HG03342 (cell line): ENCODE results near the gene RARA.
"Not testable (repeated sequence)": the region's sequence is repeated elsewhere in the genome, so short reads cannot be mapped to it uniquely, and the experiment has no call there.

Experiments
- ATAC-seq: cut with Tn5 transposase; IDR thresholded peaks from one replicate; pipeline ENCODE4 v1.9.1; 2021; ENCODE audit warnings: mild to moderate bottlenecking, moderate library complexity; ENCODE audit not compliant: unreplicated experiment

The RARA gene

GRCh38 chr17:40297511-40297910 is 11.5 kb upstream of the RARA start:
- ATAC-seq = no peak

GRCh38 chr17:40298726-40299125 is 10.3 kb upstream of the RARA start:
- no peak for ATAC-seq

- ATAC-seq = not testable (repeated sequence)
Observed at GRCh38 chr17:40299159-40299757, 9.7 kb upstream of the RARA start.

- ATAC-seq = no peak
Observed at GRCh38 chr17:40301315-40301714, 7.7 kb upstream of the RARA start.

GRCh38 chr17:40303009-40303657 is 5.8 kb upstream of the RARA start:
- no peak for ATAC-seq

- no peak for ATAC-seq
Observed at GRCh38 chr17:40303708-40304551, 5.0 kb upstream of the RARA start.

- not testable (repeated sequence) for ATAC-seq
Observed at GRCh38 chr17:40304552-40304863, 4.5 kb upstream of the RARA start.

- not testable (repeated sequence) for ATAC-seq
Observed at GRCh38 chr17:40304866-40305265, 4.1 kb upstream of the RARA start.

- ATAC-seq = no peak
Observed at GRCh38 chr17:40306395-40306794, 2.6 kb upstream of the RARA start.

- no peak for ATAC-seq
Observed at GRCh38 chr17:40307001-40307730, 1.8 kb upstream of the RARA start.

GRCh38 chr17:40307740-40308239 is 1.2 kb upstream of the RARA start:
- ATAC-seq = no peak

GRCh38 chr17:40309949-40310510 is 1.1 kb downstream of the RARA start:
- ATAC-seq = no peak

- no peak for ATAC-seq
Observed at GRCh38 chr17:40310882-40311391, 2.0 kb downstream of the RARA start.

GRCh38 chr17:40311575-40311974 is 2.6 kb downstream of the RARA start:
- no peak for ATAC-seq

GRCh38 chr17:40312131-40312731 is 3.3 kb downstream of the RARA start:
- ATAC-seq = no peak

- ATAC-seq = no peak
Observed at GRCh38 chr17:40312893-40313667, 4.1 kb downstream of the RARA start.

GRCh38 chr17:40313668-40314583 is 4.9 kb downstream of the RARA start:
- ATAC-seq = no peak

- ATAC-seq = no peak
Observed at GRCh38 chr17:40314584-40314956, 5.6 kb downstream of the RARA start.

GRCh38 chr17:40315206-40315605 is 6.2 kb downstream of the RARA start:
- no peak for ATAC-seq
